ENCODE results near the gene TSEN2. TPM values are rescaled to one million over a fixed set of nuclear protein-coding genes. Genes with fewer than 3 reads are reported as not detected.
A peak's percentile ranks its signal among the peaks of the same experiment; 100 is the strongest.

The TSEN2 gene
- polyA plus RNA-seq, 3 donors: 3.2 to 7.3 (median 3.9) TPM

DNA sequence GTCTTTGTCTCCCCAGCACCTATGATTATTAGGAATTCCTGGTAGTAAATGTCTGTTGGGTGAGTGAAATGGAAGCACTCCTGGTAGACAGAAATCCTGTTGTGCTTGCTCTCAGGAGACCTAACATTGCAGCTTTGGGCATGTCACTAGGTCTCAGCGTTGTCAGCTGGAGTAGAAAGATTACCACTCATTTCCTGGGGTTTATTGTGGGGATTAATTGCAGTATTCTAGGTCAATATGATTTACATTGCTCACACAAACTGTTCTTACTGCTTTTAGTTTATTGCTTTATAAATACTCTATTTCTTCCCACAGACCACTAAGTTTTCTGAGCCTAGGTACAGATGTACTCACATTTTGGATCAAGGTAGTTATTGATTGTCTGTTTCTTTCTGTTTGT is 5.1 kb downstream of the TSEN2 start:
- Histone ChIP-seq H3K27ac (ENCODE audit: low read depth in 1 of 2, low read length in 2 of 2) (no peak overlapping the region), H3K9me3 (replicated peaks in 1 of 2; ENCODE audit: control insufficient read depth in 1 of 2, insufficient read depth in 1 of 2, low read length in 2 of 2) (no peaks in the 10 kb centered on the region), H2AFZ (ENCODE audit: insufficient read depth, low read depth, low read length, poor library complexity, severe bottlenecking) (no peak overlapping the region), H3K36me3 (replicated peaks in 1 of 2; ENCODE audit: control insufficient read depth in 1 of 2, insufficient read depth in 2 of 2, low read length in 2 of 2) (peaks cover 18 to 27% of the 10 kb centered on the region in 2 donors), H3K79me2 (ENCODE audit: insufficient read depth, low read length) (peaks cover 16% of the 10 kb centered on the region), H4K20me1 (ENCODE audit: insufficient read depth, low read length) (no peaks in the 10 kb centered on the region), H3K27me3 (ENCODE audit: control insufficient read depth in 2 of 2, insufficient read depth in 2 of 2, low read length in 2 of 2) (no peaks in the 10 kb centered on the region), H3K4me2 (replicated peaks; ENCODE audit: extremely low read depth, low read length, poor library complexity, severe bottlenecking) (no peak overlapping the region), H3K4me1 (ENCODE audit: control insufficient read depth in 1 of 2, insufficient read depth in 2 of 2, low read length in 2 of 2) (peaks cover 26 to 30% of the 10 kb centered on the region in 2 donors), H3K9ac (ENCODE audit: insufficient read depth, low read length, poor library complexity, severe bottlenecking) (no peak overlapping the region), H3K4me3 (replicated peaks in 1 of 3; ENCODE audit: low read depth in 2 of 3, low read length in 3 of 3) (no peak overlapping the region)
- intact Hi-C loops (cut with micrococcal nuclease): no loop called here
- WGBS (ENCODE audit: insufficient coverage): no CpG with 5 or more reads among the region's 1 CpG
- Mint-ChIP-seq H3K36me3 (peaks cover 25 to 41% of the 10 kb centered on the region in 2 donors), H3K4me1 (peaks cover 27% of the 10 kb centered on the region), H3K4me3 (no peak overlapping the region), H3K9me3 (peaks cover 0 to 3% (median 0%) of the 10 kb centered on the region in 7 donors), H3K27ac (peak overlapping the region in 1 of 7 donors; percentile 36), H3K27me3 (ENCODE audit: low read depth in 3 of 3) (no peaks in the 10 kb centered on the region)
- DNase-seq: no peak
- TF ChIP-seq, protein P1, sequence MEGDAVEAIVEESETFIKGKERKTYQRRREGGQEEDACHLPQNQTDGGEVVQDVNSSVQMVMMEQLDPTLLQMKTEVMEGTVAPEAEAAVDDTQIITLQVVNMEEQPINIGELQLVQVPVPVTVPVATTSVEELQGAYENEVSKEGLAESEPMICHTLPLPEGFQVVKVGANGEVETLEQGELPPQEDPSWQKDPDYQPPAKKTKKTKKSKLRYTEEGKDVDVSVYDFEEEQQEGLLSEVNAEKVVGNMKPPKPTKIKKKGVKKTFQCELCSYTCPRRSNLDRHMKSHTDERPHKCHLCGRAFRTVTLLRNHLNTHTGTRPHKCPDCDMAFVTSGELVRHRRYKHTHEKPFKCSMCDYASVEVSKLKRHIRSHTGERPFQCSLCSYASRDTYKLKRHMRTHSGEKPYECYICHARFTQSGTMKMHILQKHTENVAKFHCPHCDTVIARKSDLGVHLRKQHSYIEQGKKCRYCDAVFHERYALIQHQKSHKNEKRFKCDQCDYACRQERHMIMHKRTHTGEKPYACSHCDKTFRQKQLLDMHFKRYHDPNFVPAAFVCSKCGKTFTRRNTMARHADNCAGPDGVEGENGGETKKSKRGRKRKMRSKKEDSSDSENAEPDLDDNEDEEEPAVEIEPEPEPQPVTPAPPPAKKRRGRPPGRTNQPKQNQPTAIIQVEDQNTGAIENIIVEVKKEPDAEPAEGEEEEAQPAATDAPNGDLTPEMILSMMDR (IDR thresholded peaks at IDR 0.05): no peak

DNA sequence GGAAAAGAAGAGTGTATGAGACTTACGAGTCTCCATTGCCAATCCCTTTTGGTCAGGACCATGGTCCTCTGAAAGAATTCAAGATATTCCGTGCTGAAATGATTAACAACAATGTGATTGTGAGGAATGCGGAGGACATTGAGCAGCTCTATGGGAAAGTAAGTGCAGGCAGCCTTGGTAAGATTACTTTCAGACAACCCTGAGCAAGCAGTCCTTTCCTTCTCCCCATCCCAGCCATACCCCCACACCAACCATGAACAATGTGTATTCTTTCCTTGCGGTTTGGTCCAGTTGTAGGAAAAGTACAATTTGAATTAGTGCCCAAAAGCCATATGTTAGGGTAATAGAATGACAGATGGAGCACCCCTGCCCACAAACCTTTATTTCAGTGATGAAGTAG is 5.6 kb downstream of the TSEN2 start:
- H3K4me2 ChIP-seq (replicated peaks; ENCODE audit: extremely low read depth, low read length, poor library complexity, severe bottlenecking): no peak overlapping the region
- Mint-ChIP-seq H3K27ac (no peak overlapping the region), H3K4me3 (no peak overlapping the region), H3K36me3 (peaks cover 27 to 44% of the 10 kb centered on the region in 2 donors), H3K9me3 (peaks cover 0 to 3% (median 0%) of the 10 kb centered on the region in 7 donors), H3K27me3 (ENCODE audit: low read depth in 3 of 3) (no peaks in the 10 kb centered on the region), H3K4me1 (peaks cover 24% of the 10 kb centered on the region)
- no peaks in the 10 kb centered on the region for H3K27me3 ChIP-seq (ENCODE audit: control insufficient read depth in 2 of 2, insufficient read depth in 2 of 2, low read length in 2 of 2)
- TF ChIP-seq, protein P1 (IDR thresholded peaks at IDR 0.05): no peak
- H3K9ac ChIP-seq (ENCODE audit: insufficient read depth, low read length, poor library complexity, severe bottlenecking): no peak overlapping the region
- WGBS (ENCODE audit: insufficient coverage): 100% methylated on average over 1 of the region's 4 CpGs
- H3K79me2 ChIP-seq (ENCODE audit: insufficient read depth, low read length): peaks cover 16% of the 10 kb centered on the region
- H3K36me3 ChIP-seq (replicated peaks in 1 of 2; ENCODE audit: control insufficient read depth in 1 of 2, insufficient read depth in 2 of 2, low read length in 2 of 2): peaks cover 18 to 27% of the 10 kb centered on the region in 2 donors
- H3K9me3 ChIP-seq (replicated peaks in 1 of 2; ENCODE audit: control insufficient read depth in 1 of 2, insufficient read depth in 1 of 2, low read length in 2 of 2): no peaks in the 10 kb centered on the region
- H3K4me3 ChIP-seq (replicated peaks in 1 of 3; ENCODE audit: low read depth in 2 of 3, low read length in 3 of 3): no peak overlapping the region
- no peak for DNase-seq
- peaks cover 22 to 26% of the 10 kb centered on the region in 2 donors for H3K4me1 ChIP-seq (ENCODE audit: control insufficient read depth in 1 of 2, insufficient read depth in 2 of 2, low read length in 2 of 2)
- no peak overlapping the region for H3K27ac ChIP-seq (ENCODE audit: low read depth in 1 of 2, low read length in 2 of 2)
- no peaks in the 10 kb centered on the region for H4K20me1 ChIP-seq (ENCODE audit: insufficient read depth, low read length)
- intact Hi-C loops (cut with micrococcal nuclease): no loop called here
- H2AFZ ChIP-seq (ENCODE audit: insufficient read depth, low read depth, low read length, poor library complexity, severe bottlenecking): no peak overlapping the region

All from CD14-positive monocyte (primary cell).